Activated T-cell treated with anti-CD3 and anti-CD28 coated beads for 24 hours (primary cell): Measurements from ENCODE around the gene CD1E.
"Not testable (repeated sequence)": the region's sequence is repeated elsewhere in the genome, so short reads cannot be mapped to it uniquely, and the experiment has no call there.

Experiments
- DNase-seq: peaks from one replicate; pipeline ENCODE4 v3.0.0-alpha.2; 2020; ENCODE audit warnings: low read depth

Gene CD1E

GRCh38 chr1:158362941-158363340, 9.2 kb downstream of the CD1E start:
- DNase-seq: no peak

GRCh38 chr1:158366783-158367182, 13.1 kb downstream of the CD1E start:
- no peak for DNase-seq

- DNase-seq: peak; percentile 15
Observed at GRCh38 chr1:158371188-158371953, 17.7 kb downstream of the CD1E start.

- not testable (repeated sequence) for DNase-seq
Observed at GRCh38 chr1:158374101-158374500, 20.4 kb downstream of the CD1E start.

GRCh38 chr1:158374860-158375259, 21.2 kb downstream of the CD1E start:
- no peak for DNase-seq

- no peak for DNase-seq
Observed at GRCh38 chr1:158390331-158390730, 36.6 kb downstream of the CD1E start.

- no peak for DNase-seq
Observed at GRCh38 chr1:158391099-158391498, 37.4 kb downstream of the CD1E start.

GRCh38 chr1:158393476-158393875, 39.8 kb downstream of the CD1E start:
- DNase-seq: no peak

- DNase-seq: no peak
Observed at GRCh38 chr1:158396646-158397045, 43.0 kb downstream of the CD1E start.

- DNase-seq: no peak
Observed at GRCh38 chr1:158398818-158399514, 45.3 kb downstream of the CD1E start, which contains the start of gene OR10T2. Gene OR10T2, minus strand, starts transcription at chr1:158399466. Its CDS starts 0 bp downstream, at chr1:158399466.

GRCh38 chr1:158400871-158401270, 47.2 kb downstream of the CD1E start:
- no peak for DNase-seq

GRCh38 chr1:158407092-158407491, 53.4 kb downstream of the CD1E start:
- no peak for DNase-seq
